Mesendoderm (in vitro differentiated cells): ENCODE results near the gene NUP93.

Experiments used
- DNase-seq: peaks from one replicate; pipeline ENCODE4 v3.0.0; 2013
- H2AK5ac ChIP-seq: 2 replicates; pipeline ENCODE4 v1.6.1; 2013; ENCODE audit warnings: low read length, inconsistent platforms
- H2BK120ac ChIP-seq: 2 replicates; pipeline ENCODE4 v1.6.1; 2013; ENCODE audit warnings: low read depth, mild to moderate bottlenecking, low read length, moderate library complexity, mixed read lengths
- H2BK15ac ChIP-seq: replicated peaks from 2 replicates; pipeline ENCODE4 v1.6.1; 2013; ENCODE audit warnings: low read depth, mild to moderate bottlenecking, moderate library complexity
- H2BK5ac ChIP-seq: 2 replicates; pipeline ENCODE4 v1.6.1; 2013; ENCODE audit warnings: low read length, inconsistent platforms
- H3K18ac ChIP-seq: 2 replicates; pipeline ENCODE4 v1.6.1; 2013; ENCODE audit warnings: mild to moderate bottlenecking, low read length, mixed read lengths
- H3K23ac ChIP-seq: one replicate; pipeline ENCODE4 v1.6.1; 2013; ENCODE audit warnings: low read length
- H3K27ac ChIP-seq: 2 replicates; pipeline ENCODE4 v1.5.1; 2013; ENCODE audit warnings: low read depth, mild to moderate bottlenecking, inconsistent platforms, low read length, moderate library complexity
- H3K27me3 ChIP-seq: 2 replicates; pipeline ENCODE4 v1.6.1; 2013; ENCODE audit warnings: low read length, control low read depth, mild to moderate bottlenecking, inconsistent platforms; ENCODE audit not compliant: insufficient read depth, poor library complexity
- H3K36me3 ChIP-seq: 2 replicates; pipeline ENCODE4 v1.6.1; 2013; ENCODE audit warnings: low read length, inconsistent platforms; ENCODE audit not compliant: control insufficient read depth, insufficient read depth
- H3K4ac ChIP-seq: one replicate; pipeline ENCODE4 v1.6.1; 2013; ENCODE audit warnings: low read depth, mild to moderate bottlenecking, low read length, moderate library complexity
- H3K4me1 ChIP-seq: 2 replicates; pipeline ENCODE4 v1.6.1; 2013; ENCODE audit warnings: low read depth, low read length, inconsistent platforms; ENCODE audit not compliant: control insufficient read depth
- H3K4me2 ChIP-seq: 2 replicates; pipeline ENCODE4 v1.6.1; 2013; ENCODE audit warnings: low read length
- H3K4me3 ChIP-seq: 2 replicates; pipeline ENCODE4 v1.5.1; 2013; ENCODE audit warnings: mild to moderate bottlenecking, low read length
- H3K56ac ChIP-seq: one replicate; pipeline ENCODE4 v1.6.1; 2013; ENCODE audit warnings: low read length
- H3K79me1 ChIP-seq: 2 replicates; pipeline ENCODE4 v1.6.1; 2013; ENCODE audit warnings: low read length, inconsistent platforms
- H3K79me2 ChIP-seq: 2 replicates; pipeline ENCODE4 v1.6.1; 2013; ENCODE audit warnings: mild to moderate bottlenecking, low read length; ENCODE audit not compliant: control insufficient read depth, insufficient read depth
- H3K9ac ChIP-seq: 2 replicates; pipeline ENCODE4 v1.6.1; 2013; ENCODE audit warnings: low read length, inconsistent platforms
- H4K5ac ChIP-seq: one replicate; pipeline ENCODE4 v1.6.1; 2013; ENCODE audit warnings: low read length
- H4K8ac ChIP-seq: one replicate; pipeline ENCODE4 v1.6.1; 2013; ENCODE audit warnings: low read depth, mild to moderate bottlenecking, control low read depth, low read length, moderate library complexity
- WGBS: extraction: QIAGEN DNeasy Blood & Tissue Kit; methylation state at CpG from one replicate; pipeline ENCODE4 v1.1.7; 2013; ENCODE audit warnings: low lambda C conversion rate, missing lambda C conversion rate; ENCODE audit not compliant: insufficient coverage; ENCODE audit errors: extremely low coverage; 5-methylcytosine and 5-hydroxymethylcytosine counted together

Gene NUP93

GRCh38 chr16:56823081-56823733 lies 93.3 kb downstream of the NUP93 start:
- H3K79me1 ChIP-seq = no peaks in the 10 kb centered on the region
- H3K9ac ChIP-seq = no peak overlapping the region
- H3K27me3 ChIP-seq = no peaks in the 10 kb centered on the region
- no peak overlapping the region for H3K23ac ChIP-seq
- H4K8ac ChIP-seq = no peak overlapping the region
- DNase-seq = no peak
- no peak overlapping the region for H3K18ac ChIP-seq
- no peak overlapping the region for H3K4ac ChIP-seq
- H4K5ac ChIP-seq = no peak overlapping the region
- H2AK5ac ChIP-seq = no peak overlapping the region
- H2BK15ac ChIP-seq = no peak overlapping the region
- no peaks in the 10 kb centered on the region for H3K79me2 ChIP-seq
- no peak overlapping the region for H2BK120ac ChIP-seq
- no peak overlapping the region for H2BK5ac ChIP-seq
- H3K36me3 ChIP-seq = peaks cover 1% of the 10 kb centered on the region
- no peak overlapping the region for H3K56ac ChIP-seq
- H3K4me1 ChIP-seq = no peaks in the 10 kb centered on the region
- no peak overlapping the region for H3K27ac ChIP-seq
- no peak overlapping the region for H3K4me2 ChIP-seq
- WGBS = no CpG with 5 or more reads among the region's 12 CpGs
- no peak overlapping the region for H3K4me3 ChIP-seq

- H2BK5ac ChIP-seq = no peak overlapping the region
- H4K5ac ChIP-seq = no peak overlapping the region
- H3K4me1 ChIP-seq = no peaks in the 10 kb centered on the region
- no peak overlapping the region for H4K8ac ChIP-seq
- no peak overlapping the region for H3K4me3 ChIP-seq
- no peak overlapping the region for H3K4ac ChIP-seq
- H3K18ac ChIP-seq = no peak overlapping the region
- H3K23ac ChIP-seq = no peak overlapping the region
- no peak overlapping the region for H2BK120ac ChIP-seq
- DNase-seq = peak; percentile 44
- WGBS = no CpG with 5 or more reads among the region's 3 CpGs
- no peak overlapping the region for H3K27ac ChIP-seq
- no peaks in the 10 kb centered on the region for H3K79me1 ChIP-seq
- peaks cover 5% of the 10 kb centered on the region for H3K36me3 ChIP-seq
- H3K56ac ChIP-seq = no peak overlapping the region
- H3K79me2 ChIP-seq = no peaks in the 10 kb centered on the region
- no peak overlapping the region for H2BK15ac ChIP-seq
- H3K27me3 ChIP-seq = no peaks in the 10 kb centered on the region
- H3K9ac ChIP-seq = no peak overlapping the region
- no peak overlapping the region for H2AK5ac ChIP-seq
- H3K4me2 ChIP-seq = no peak overlapping the region
Measured at GRCh38 chr16:56824331-56824730, 94.4 kb downstream of the NUP93 start.

GRCh38 chr16:56824804-56825203 lies 94.9 kb downstream of the NUP93 start:
- Histone ChIP-seq H2BK5ac (no peak overlapping the region), H3K27ac (no peak overlapping the region), H3K4ac (no peak overlapping the region), H3K4me3 (no peak overlapping the region), H2BK15ac (no peak overlapping the region), H3K18ac (no peak overlapping the region), H3K79me2 (no peaks in the 10 kb centered on the region), H3K4me2 (no peak overlapping the region), H3K36me3 (peaks cover 5% of the 10 kb centered on the region), H3K56ac (no peak overlapping the region), H4K5ac (no peak overlapping the region), H3K4me1 (no peaks in the 10 kb centered on the region), H2AK5ac (no peak overlapping the region), H3K79me1 (no peaks in the 10 kb centered on the region), H3K27me3 (no peaks in the 10 kb centered on the region), H3K9ac (no peak overlapping the region), H3K23ac (no peak overlapping the region), H4K8ac (no peak overlapping the region), H2BK120ac (no peak overlapping the region)
- WGBS = no CpG with 5 or more reads among the region's 3 CpGs
- no peak for DNase-seq

- Histone ChIP-seq H2BK5ac (no peak overlapping the region), H3K18ac (no peak overlapping the region), H2BK120ac (no peak overlapping the region), H3K4me2 (no peak overlapping the region), H3K4ac (no peak overlapping the region), H2BK15ac (no peak overlapping the region), H3K27me3 (no peaks in the 10 kb centered on the region), H3K79me1 (no peaks in the 10 kb centered on the region), H3K4me1 (no peaks in the 10 kb centered on the region), H3K36me3 (peaks cover 5% of the 10 kb centered on the region), H3K23ac (no peak overlapping the region), H4K8ac (no peak overlapping the region), H4K5ac (no peak overlapping the region), H3K27ac (no peak overlapping the region), H3K56ac (no peak overlapping the region), H3K9ac (no peak overlapping the region), H3K4me3 (no peak overlapping the region), H3K79me2 (no peaks in the 10 kb centered on the region), H2AK5ac (no peak overlapping the region)
- no peak for DNase-seq
Measured at GRCh38 chr16:56825826-56826225, 95.9 kb downstream of the NUP93 start.

- Histone ChIP-seq H3K4me3 (no peak overlapping the region), H2AK5ac (no peak overlapping the region), H3K36me3 (peaks cover 11% of the 10 kb centered on the region), H4K5ac (no peak overlapping the region), H3K9ac (no peak overlapping the region), H3K79me1 (no peaks in the 10 kb centered on the region), H3K4me1 (no peaks in the 10 kb centered on the region), H2BK5ac (no peak overlapping the region), H3K4ac (no peak overlapping the region), H3K4me2 (no peak overlapping the region), H3K18ac (no peak overlapping the region), H4K8ac (no peak overlapping the region), H3K27me3 (no peaks in the 10 kb centered on the region), H3K79me2 (no peaks in the 10 kb centered on the region), H3K56ac (no peak overlapping the region), H3K27ac (no peak overlapping the region), H2BK15ac (no peak overlapping the region), H2BK120ac (no peak overlapping the region), H3K23ac (no peak overlapping the region)
- no CpG with 5 or more reads among the region's 1 CpG for WGBS
- no peak for DNase-seq
Measured at GRCh38 chr16:56828647-56829046, 98.7 kb downstream of the NUP93 start.

GRCh38 chr16:56830669-56831068 lies 100.7 kb downstream of the NUP93 start:
- H3K18ac ChIP-seq = no peak overlapping the region
- WGBS = no CpG with 5 or more reads among the region's 2 CpGs

More at GRCh38 chr16:56830669-56831068, 100.7 kb downstream of the NUP93 start:
- no peak overlapping the region for H4K5ac ChIP-seq
- H3K79me2 ChIP-seq = no peaks in the 10 kb centered on the region
- H3K4me2 ChIP-seq = no peak overlapping the region
- no peak overlapping the region for H3K56ac ChIP-seq
- H3K4me1 ChIP-seq = no peaks in the 10 kb centered on the region
- no peak overlapping the region for H3K9ac ChIP-seq
- H3K27ac ChIP-seq = no peak overlapping the region
- H3K23ac ChIP-seq = no peak overlapping the region
- no peak overlapping the region for H2BK120ac ChIP-seq
- no peak overlapping the region for H2BK15ac ChIP-seq
- no peak overlapping the region for H3K4ac ChIP-seq
- no peaks in the 10 kb centered on the region for H3K79me1 ChIP-seq
- DNase-seq = no peak
- no peaks in the 10 kb centered on the region for H3K27me3 ChIP-seq
- H3K36me3 ChIP-seq = peaks cover 13% of the 10 kb centered on the region
- H2AK5ac ChIP-seq = no peak overlapping the region
- no peak overlapping the region for H3K4me3 ChIP-seq
- H4K8ac ChIP-seq = no peak overlapping the region
- no peak overlapping the region for H2BK5ac ChIP-seq
